Neural crest cell (in vitro differentiated cells): Measurements from ENCODE around the gene PITPNB. TPM values are rescaled to one million over a fixed set of nuclear protein-coding genes. Genes with fewer than 3 reads are reported as not detected.

Experiments
- DNase-seq: peaks from one replicate; pipeline ENCODE4 v3.0.0; 2021; ENCODE audit warnings: low read depth, mixed read lengths, low spot score
- H3K27ac Mint-ChIP-seq: one replicate; pipeline ENCODE4 v1.8.0; 2021; ENCODE audit warnings: mild to moderate bottlenecking, mixed read lengths; ENCODE audit not compliant: unreplicated experiment
- H3K27me3 Mint-ChIP-seq: 2 replicates; pipeline ENCODE4 v1.8.0; 2021; ENCODE audit warnings: low read depth, mild to moderate bottlenecking, mixed read lengths
- H3K36me3 Mint-ChIP-seq: 2 replicates; pipeline ENCODE4 v1.8.0; 2021; ENCODE audit warnings: low read depth, mild to moderate bottlenecking, mixed read lengths
- H3K4me1 Mint-ChIP-seq: 2 replicates; pipeline ENCODE4 v1.8.0; 2021; ENCODE audit warnings: mixed read lengths
- H3K4me3 Mint-ChIP-seq: one replicate; pipeline ENCODE4 v1.8.0; 2021; ENCODE audit warnings: mild to moderate bottlenecking, mixed read lengths
- H3K9me3 Mint-ChIP-seq: 2 replicates; pipeline ENCODE4 v1.8.0; 2021; ENCODE audit warnings: mixed read lengths
- total RNA-seq: library from RNA; stranded (reverse); gene quantifications from 2 replicates; pipeline ENCODE4 v1.2.1, GENCODE V29; 2021
- TF ChIP-seq, protein P1 (sequence below): fragments of 200-600 bp; sonication (generic); conservative IDR thresholded peaks from 2 replicates; pipeline ENCODE4 v1.5.0; 2021; ENCODE audit warnings: antibody characterized with exemption, mild to moderate bottlenecking

PITPNB gene
- total RNA-seq, 1 donor from 2014 or later, result 92.6 TPM

GRCh38 chr22:27809700-27810608 lies 109.1 kb downstream of the PITPNB start:
- DNase-seq, result no peak
- Mint-ChIP-seq H3K36me3 (no peaks in the 10 kb centered on the region), H3K4me3 (no peak overlapping the region), H3K9me3 (no peaks in the 10 kb centered on the region), H3K4me1 (peaks cover 6% of the 10 kb centered on the region), H3K27ac (no peak overlapping the region), H3K27me3 (no peaks in the 10 kb centered on the region)
- TF ChIP-seq, protein P1, sequence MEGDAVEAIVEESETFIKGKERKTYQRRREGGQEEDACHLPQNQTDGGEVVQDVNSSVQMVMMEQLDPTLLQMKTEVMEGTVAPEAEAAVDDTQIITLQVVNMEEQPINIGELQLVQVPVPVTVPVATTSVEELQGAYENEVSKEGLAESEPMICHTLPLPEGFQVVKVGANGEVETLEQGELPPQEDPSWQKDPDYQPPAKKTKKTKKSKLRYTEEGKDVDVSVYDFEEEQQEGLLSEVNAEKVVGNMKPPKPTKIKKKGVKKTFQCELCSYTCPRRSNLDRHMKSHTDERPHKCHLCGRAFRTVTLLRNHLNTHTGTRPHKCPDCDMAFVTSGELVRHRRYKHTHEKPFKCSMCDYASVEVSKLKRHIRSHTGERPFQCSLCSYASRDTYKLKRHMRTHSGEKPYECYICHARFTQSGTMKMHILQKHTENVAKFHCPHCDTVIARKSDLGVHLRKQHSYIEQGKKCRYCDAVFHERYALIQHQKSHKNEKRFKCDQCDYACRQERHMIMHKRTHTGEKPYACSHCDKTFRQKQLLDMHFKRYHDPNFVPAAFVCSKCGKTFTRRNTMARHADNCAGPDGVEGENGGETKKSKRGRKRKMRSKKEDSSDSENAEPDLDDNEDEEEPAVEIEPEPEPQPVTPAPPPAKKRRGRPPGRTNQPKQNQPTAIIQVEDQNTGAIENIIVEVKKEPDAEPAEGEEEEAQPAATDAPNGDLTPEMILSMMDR, result no peak

DNA sequence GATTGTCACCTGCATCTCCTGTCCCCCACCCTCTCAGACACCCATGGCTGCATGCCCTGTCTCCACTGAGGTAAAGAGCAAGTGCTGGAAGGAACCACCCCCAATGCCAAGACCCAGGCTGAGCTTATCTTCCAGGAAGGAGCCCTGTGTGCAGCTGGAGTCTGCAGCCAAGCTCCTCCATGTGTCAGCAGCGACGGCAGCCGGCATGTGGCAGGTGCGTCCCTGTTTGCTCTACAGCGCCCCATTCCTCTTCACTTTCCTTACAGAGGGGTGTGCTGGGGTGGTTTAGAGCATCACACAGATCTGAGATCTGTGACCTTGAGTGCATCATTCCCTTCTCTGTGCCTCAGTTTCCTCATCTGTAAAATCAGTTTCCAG lies 109.8 kb downstream of the PITPNB start:
- no peak overlapping the region for H3K4me3 Mint-ChIP-seq

DNA sequence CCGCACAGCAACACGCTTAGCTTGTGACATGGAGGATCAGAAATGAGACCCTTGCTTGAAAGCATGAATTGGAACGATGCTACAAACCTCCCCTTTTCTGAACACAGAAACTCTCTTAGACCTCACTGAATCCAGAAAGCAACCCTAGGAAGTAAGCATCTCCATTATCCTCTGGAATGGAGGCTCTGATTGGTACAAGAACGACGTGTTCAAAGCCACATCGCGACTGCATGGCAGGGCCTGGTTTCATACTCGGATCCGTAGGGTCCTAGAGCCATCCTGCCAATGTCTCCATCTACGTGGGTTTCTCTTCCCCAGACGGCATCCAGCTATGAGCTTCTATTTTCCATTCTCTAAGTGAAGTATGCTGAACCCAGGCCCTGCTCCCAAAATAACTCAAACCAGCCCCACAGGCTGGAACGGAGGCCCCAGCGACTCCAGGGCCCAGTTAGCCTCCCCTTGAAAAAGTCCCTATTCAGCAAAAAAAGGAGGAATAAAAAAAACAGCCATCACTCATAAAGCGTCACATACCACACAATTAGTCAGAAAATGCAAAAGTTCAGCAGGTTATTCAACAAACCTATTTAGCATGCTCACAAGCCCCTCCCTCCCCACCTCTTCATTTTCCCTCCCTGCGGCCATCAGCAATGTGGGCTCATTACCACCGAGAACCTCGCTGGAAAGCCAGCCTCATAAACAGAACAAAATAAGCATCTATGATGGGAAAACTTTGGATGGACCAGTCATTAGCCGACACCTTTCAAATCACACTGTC lies 110.4 kb downstream of the PITPNB start:
- DNase-seq, result no peak
- no peak overlapping the region for H3K4me3 Mint-ChIP-seq
- no peaks in the 10 kb centered on the region for H3K36me3 Mint-ChIP-seq
- H3K27me3 Mint-ChIP-seq, result peaks cover 2% of the 10 kb centered on the region
- H3K4me1 Mint-ChIP-seq, result peaks cover 16% of the 10 kb centered on the region
- no peak overlapping the region for H3K27ac Mint-ChIP-seq
- H3K9me3 Mint-ChIP-seq, result no peaks in the 10 kb centered on the region
- TF ChIP-seq, protein P1, result no peak

More for the DNA sequence above, 109.8 kb downstream of the PITPNB start:
- no peaks in the 10 kb centered on the region for H3K36me3 Mint-ChIP-seq
- TF ChIP-seq, protein P1, result no peak
- H3K4me1 Mint-ChIP-seq, result peaks cover 11% of the 10 kb centered on the region
- no peaks in the 10 kb centered on the region for H3K9me3 Mint-ChIP-seq
- H3K27me3 Mint-ChIP-seq, result peaks cover 2% of the 10 kb centered on the region
- H3K27ac Mint-ChIP-seq, result no peak overlapping the region
- DNase-seq, result no peak

GRCh38 chr22:27805841-27806240 lies 113.2 kb downstream of the PITPNB start:
- no peaks in the 10 kb centered on the region for H3K9me3 Mint-ChIP-seq
- no peak overlapping the region for H3K27ac Mint-ChIP-seq
- H3K4me3 Mint-ChIP-seq, result peak overlapping the region; percentile 50
- DNase-seq, result no peak
- peaks cover 8% of the 10 kb centered on the region for H3K27me3 Mint-ChIP-seq
- no peaks in the 10 kb centered on the region for H3K36me3 Mint-ChIP-seq
- peaks cover 33% of the 10 kb centered on the region for H3K4me1 Mint-ChIP-seq
- TF ChIP-seq, protein P1, result no peak

- DNase-seq, result peak; percentile 78
- Mint-ChIP-seq H3K27me3 (peaks cover 9% of the 10 kb centered on the region), H3K27ac (no peak overlapping the region), H3K36me3 (no peaks in the 10 kb centered on the region), H3K4me1 (peaks cover 33% of the 10 kb centered on the region), H3K4me3 (peak overlapping the region; percentile 84), H3K9me3 (no peaks in the 10 kb centered on the region)
- TF ChIP-seq, protein P1, result peak; percentile 74
Observed at GRCh38 chr22:27804470-27805297, 114.4 kb downstream of the PITPNB start.
